GM19372 (cell line): Measurements from ENCODE around the gene ADK.
"Not testable (repeated sequence)": the region's sequence is repeated elsewhere in the genome, so short reads cannot be mapped to it uniquely, and the experiment has no call there.

Source experiments
- ATAC-seq: cut with Tn5 transposase; IDR thresholded peaks from one replicate; pipeline ENCODE4 v1.9.1; 2021; ENCODE audit warnings: mild to moderate bottlenecking, low read depth, moderate library complexity; ENCODE audit not compliant: unreplicated experiment

ADK gene

GRCh38 chr10:74453169-74453568, 302.1 kb downstream of the ADK start:
- ATAC-seq, result no peak

- ATAC-seq, result not testable (repeated sequence)
Observed at GRCh38 chr10:74457478-74457877, 306.5 kb downstream of the ADK start.

GRCh38 chr10:74460812-74461211, 309.8 kb downstream of the ADK start:
- no peak for ATAC-seq

GRCh38 chr10:74474022-74474713, 323.1 kb downstream of the ADK start:
- no peak for ATAC-seq

- not testable (repeated sequence) for ATAC-seq
Observed at GRCh38 chr10:74476162-74476706, 325.2 kb downstream of the ADK start.

- ATAC-seq, result no peak
Observed at GRCh38 chr10:74480778-74481177, 329.8 kb downstream of the ADK start.

- no peak for ATAC-seq
Observed at GRCh38 chr10:74483356-74483755, 332.3 kb downstream of the ADK start.

- ATAC-seq, result no peak
Observed at GRCh38 chr10:74485283-74485682, 334.3 kb downstream of the ADK start.

- no peak for ATAC-seq
Observed at GRCh38 chr10:74486659-74487058, 335.6 kb downstream of the ADK start.

- ATAC-seq, result no peak
Observed at GRCh38 chr10:74488907-74489306, 337.9 kb downstream of the ADK start.

- ATAC-seq, result no peak
Observed at GRCh38 chr10:74490551-74490950, 339.5 kb downstream of the ADK start.

GRCh38 chr10:74491014-74491413, 340.0 kb downstream of the ADK start:
- ATAC-seq, result no peak

- ATAC-seq, result not testable (repeated sequence)
Observed at GRCh38 chr10:74496276-74496675, 345.3 kb downstream of the ADK start.

GRCh38 chr10:74498664-74499063, 347.6 kb downstream of the ADK start:
- ATAC-seq, result not testable (repeated sequence)

- no peak for ATAC-seq
Observed at GRCh38 chr10:74500026-74500704, 349.1 kb downstream of the ADK start.

- ATAC-seq, result no peak
Observed at GRCh38 chr10:74500816-74501215, 349.8 kb downstream of the ADK start.

- ATAC-seq, result no peak
Observed at GRCh38 chr10:74502963-74503608, 352.1 kb downstream of the ADK start.

GRCh38 chr10:74507951-74508350, 356.9 kb downstream of the ADK start:
- no peak for ATAC-seq

- no peak for ATAC-seq
Observed at GRCh38 chr10:74510594-74510993, 359.6 kb downstream of the ADK start.

GRCh38 chr10:74511051-74511450, 360.0 kb downstream of the ADK start:
- ATAC-seq, result no peak

GRCh38 chr10:74514322-74514721, 363.3 kb downstream of the ADK start:
- ATAC-seq, result no peak
